ENCODE results near the gene RASSF5.

The RASSF5 gene

GRCh38 chr1:206554211-206554610 is 46.9 kb downstream of the RASSF5 start:
- DNase-seq: no peak

GRCh38 chr1:206554701-206555472 is 47.6 kb downstream of the RASSF5 start:
- no peak for DNase-seq

DNA sequence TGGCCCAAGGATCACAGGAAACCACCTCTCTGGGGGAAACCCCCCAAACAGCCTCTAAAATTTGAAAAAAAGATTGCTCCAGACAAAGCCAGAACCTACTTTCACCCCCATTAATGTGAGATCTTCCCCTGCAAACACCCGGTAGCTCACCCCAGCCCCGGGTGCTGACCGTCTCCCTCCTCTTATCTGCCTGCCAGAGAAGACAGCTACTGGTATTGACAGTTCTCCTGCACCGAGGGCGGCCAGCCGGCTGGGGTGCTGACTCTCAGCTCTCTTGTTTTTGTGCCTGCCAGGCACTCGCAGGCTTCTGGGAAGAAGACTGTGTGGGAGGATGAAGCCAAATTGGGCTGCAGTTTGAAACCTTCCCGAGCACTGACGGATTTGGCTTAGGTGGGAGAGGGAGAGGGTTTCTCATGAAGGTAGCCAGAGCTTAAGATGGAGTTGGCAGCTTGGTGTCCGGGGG is 48.2 kb downstream of the RASSF5 start:
- DNase-seq: no peak

DNA sequence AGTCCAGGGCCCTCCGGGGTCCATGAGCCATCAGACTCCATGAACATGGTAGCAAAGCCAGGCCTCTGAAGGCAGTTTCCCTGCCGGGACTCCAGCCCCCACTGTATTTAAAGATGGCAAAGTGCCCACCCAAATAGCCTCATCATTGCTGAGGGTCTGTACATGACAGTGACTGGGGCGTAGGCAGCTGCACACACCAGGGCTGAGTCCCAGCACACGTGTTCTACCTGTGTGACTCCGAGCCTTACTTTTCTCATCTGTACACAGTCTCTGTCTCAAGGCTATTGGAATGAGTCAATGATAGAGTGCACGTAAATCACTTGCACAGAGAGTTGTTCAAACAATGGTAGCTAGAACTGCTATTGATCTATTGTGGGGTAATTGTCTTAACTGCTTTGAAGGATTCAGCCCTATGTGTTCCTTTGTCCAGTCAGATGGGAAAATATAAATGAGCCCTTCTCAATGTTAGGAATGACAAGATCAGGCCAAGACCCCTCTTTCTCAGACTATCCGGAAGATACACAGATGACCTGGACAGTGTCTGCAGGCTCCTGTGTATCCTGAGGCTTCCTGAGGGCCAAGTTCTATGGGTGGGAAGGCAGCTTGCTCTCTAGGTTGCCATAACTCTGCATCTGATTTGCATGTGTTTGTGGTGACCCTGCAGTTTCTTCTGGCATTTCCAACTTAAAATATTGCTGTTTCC is 48.9 kb downstream of the RASSF5 start:
- no peak for DNase-seq

- no peak for DNase-seq
Observed at GRCh38 chr1:206556750-206557635, 49.7 kb downstream of the RASSF5 start.

GRCh38 chr1:206557636-206558473 is 50.5 kb downstream of the RASSF5 start:
- DNase-seq: no peak

- no peak for DNase-seq
Observed at GRCh38 chr1:206558794-206559671, 51.7 kb downstream of the RASSF5 start.

DNA sequence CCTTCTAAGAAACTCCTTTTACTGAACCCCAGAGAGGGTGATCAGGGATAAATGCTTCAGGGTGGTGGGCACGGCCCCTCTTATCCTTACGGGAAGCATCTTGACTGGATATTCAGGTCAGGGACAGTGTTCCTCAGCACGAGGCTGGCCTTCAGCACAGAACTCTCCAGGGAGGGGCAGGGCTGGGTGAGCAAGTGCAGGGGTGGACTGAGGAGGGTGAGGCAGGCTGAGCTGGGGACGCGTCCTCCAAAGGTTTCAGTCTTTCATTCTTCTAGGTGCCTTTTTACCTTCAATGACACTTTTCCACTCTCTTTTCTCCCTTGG is 52.3 kb downstream of the RASSF5 start:
- no peak for DNase-seq

GRCh38 chr1:206560007-206560716 is 52.8 kb downstream of the RASSF5 start:
- DNase-seq: no peak

DNA sequence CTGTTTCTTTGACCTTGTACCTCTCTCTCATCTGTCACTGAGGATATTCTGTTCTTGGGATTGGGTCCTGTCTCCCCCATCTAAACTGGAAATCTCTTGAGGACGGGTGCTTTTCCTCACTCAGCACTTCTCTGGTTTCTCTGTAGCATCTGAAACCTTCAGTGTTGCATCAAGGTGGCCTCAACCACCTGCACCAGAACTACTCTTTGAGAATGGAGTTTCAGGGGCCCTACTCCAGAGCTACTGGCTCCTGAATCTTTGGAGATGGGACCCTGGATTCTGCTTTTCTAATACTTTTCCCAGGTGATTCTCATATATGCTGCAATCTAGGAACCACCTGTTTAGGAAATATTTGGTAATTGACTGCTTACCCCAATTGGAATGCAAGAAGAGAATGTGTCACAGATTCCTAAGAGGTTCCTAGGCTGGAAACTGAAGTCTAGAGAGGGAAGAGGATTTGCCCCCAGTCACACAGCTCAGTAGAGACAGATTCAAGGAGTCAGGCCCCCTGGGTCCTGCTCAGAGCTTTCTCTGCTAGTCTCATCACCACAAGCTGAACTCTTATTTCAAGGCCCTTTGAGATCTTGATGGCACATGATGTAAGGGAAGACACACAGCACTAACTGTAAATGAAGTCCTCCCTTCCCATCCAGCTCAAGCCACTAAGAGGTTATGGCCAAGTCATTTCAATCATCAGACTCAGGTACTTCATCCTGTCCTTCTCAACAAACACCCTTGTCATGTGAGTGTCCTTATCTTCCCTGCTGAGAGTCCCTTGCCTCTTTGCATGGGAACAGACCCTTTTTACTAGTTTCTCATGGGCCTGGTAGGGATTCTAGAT is 56.3 kb downstream of the RASSF5 start:
- DNase-seq: no peak

- no peak for DNase-seq
Observed at GRCh38 chr1:206565995-206566394, 58.7 kb downstream of the RASSF5 start.

GRCh38 chr1:206566999-206567398 is 59.7 kb downstream of the RASSF5 start:
- DNase-seq: no peak

DNA sequence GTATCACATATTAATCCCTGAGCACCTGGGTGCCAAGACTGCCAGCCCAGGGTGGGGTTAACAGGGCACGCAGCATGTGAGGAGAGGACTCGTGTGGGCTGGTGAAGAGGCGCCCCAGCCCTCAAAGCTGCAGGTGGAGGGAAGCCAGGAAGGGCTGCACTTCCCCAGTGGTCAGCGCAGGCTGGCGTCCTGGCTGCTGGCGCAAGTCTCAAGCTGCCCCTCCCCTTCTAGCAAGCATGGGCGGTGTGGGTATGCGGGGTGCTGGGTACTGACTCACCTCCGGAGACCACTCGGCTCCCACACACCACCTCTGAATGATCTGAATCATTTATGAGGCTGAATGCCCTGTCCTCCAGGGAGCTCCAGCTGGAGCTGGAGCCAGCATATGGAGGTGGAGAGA is 60.9 kb downstream of the RASSF5 start:
- no peak for DNase-seq

GRCh38 chr1:206568779-206569352 is 61.5 kb downstream of the RASSF5 start:
- DNase-seq: no peak

DNA sequence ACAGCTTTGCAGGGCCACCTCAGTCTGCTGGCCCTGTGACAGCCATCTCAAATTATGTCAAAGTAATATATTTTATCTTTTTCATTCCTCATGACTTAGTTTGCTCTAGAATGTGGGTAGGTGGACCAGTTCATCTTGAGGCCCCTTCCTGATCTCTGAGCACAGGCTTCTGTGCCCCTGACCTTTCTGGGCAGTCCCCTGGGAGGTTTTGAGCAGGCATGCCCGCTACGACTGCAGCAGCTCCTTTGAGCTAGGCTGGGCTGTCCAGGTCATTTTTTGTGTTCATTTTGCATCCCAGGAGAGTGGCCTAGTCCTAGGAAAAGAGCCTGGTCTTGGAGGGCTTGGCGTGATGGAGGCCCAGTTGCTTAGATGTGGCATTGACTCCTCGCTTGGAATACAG is 62.2 kb downstream of the RASSF5 start:
- DNase-seq: no peak

GRCh38 chr1:206570529-206570928 is 63.2 kb downstream of the RASSF5 start:
- DNase-seq: no peak

DNA sequence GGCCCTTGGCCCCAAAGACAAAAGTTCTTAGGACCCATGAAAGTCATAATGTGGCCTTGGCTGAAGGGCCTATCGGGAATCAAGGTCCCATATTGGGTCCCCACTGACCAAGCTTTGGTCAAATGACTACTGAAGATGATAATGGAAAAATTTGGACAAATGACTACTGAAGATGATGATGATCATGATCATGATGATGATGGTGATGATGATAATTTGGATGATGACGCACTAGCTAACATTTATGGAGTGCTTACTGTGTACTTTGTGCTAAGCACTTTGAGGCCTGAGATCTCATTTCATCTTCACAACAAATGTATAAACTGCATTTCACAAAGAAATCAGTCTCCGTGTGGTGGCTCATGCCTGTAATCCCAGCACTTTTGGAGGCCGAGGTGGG is 65.5 kb downstream of the RASSF5 start:
- DNase-seq: no peak

DNA sequence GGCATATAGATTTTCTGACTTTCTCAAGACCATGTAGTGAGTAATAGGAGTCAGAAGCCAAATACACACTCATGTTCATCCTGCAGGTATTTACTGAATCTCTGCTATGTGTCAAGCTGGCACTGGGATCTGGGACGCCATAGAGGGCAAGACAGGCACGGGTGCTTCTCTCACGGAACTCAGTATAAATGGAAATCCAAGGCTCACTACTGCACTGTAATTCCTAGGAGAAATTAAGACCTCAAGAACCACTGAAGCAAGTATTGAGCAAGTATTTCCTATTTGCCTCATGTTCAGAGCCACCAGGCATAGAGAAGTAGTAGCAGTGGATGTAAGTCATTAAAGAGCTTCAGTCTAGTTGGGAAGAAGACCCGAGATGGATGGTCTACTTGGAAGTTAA is 66.0 kb downstream of the RASSF5 start:
- DNase-seq: no peak

DNA sequence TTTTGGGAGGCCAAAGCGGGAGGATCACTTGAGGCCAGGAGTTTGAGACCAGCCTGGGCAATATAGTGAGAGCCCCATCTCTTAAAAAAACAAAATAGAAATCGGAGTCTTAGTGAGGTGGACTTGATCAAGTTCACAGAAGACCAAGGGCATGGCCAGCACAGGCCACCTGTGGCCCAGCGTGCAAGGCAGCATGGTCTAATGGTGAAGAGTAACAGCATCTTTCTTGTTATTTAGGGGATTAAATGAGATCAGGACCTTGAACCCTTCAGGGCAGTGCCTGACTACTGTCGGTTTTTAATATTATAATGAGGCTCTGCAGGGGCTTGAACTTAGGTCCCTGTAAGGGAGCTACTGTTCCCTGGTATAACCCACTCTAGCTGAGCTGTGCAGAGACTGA is 66.4 kb downstream of the RASSF5 start:
- no peak for DNase-seq
